Measurements from ENCODE around the gene GINS1. TPM values are rescaled to one million over a fixed set of nuclear protein-coding genes. Genes with fewer than 3 reads are reported as not detected.

Gene GINS1
- total and polyA plus RNA-seq, 2 of the 8 experiments (the other 6 are each of a cell fraction or from before 2014, with no cell fraction given) = 44.7 to 68.4 TPM

DNA sequence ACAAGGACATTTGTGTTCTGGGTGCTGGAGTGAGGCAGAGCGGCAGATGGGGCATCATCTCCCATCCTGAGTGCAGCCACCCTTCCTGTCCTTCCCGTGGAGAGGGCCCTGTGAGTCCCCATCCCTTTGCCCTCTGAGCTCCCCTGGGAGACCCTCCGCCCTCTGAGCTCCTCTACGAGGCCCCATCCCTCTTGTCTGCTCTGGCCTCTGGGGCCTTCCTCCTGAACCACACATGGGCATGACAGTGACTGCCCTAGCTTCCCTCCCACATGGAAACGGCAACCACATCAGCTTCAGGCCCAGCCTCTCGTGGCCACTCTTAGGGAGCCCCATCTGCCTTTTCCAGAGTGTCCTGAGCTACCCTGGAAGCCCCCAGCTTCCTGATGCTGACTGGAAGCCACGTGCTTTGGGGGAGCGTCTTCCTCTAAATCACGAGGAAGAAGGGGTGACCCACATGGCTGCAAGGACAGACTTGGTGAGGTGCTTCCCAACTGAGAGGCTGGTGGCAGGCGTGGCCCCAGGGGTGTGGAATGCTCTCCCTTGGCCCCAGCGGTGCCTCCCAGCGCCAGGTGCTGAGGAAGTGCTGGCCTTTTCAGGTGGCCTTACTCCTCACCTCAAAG lies 52.6 kb downstream of the GINS1 start:
- Histone ChIP-seq H3K27ac (ENCODE audit: low read depth, low read length) (no peak overlapping the region), H3K56ac (replicated peaks; ENCODE audit: insufficient read length, low read depth, low read length) (no peak overlapping the region), H3K36me3 (ENCODE audit: control insufficient read depth in 2 of 4, insufficient read depth in 4 of 4, low read length in 3 of 4) (peaks cover 3 to 16% (median 7%) of the 10 kb centered on the region in 4 experiments; a peak in 6 of 8 replicates), H3K4me3 (ENCODE audit: extremely low read depth in 1 of 4, insufficient read depth in 2 of 4, low read depth in 3 of 4, low read length in 4 of 4) (no peak overlapping the region), H3K79me2 (ENCODE audit: control insufficient read depth in 1 of 2, insufficient read depth in 2 of 2, low read length in 2 of 2) (no peaks in the 10 kb centered on the region), H3K23me2 (ENCODE audit: low read depth, low read length) (no peaks in the 10 kb centered on the region), H4K8ac (ENCODE audit: extremely low read depth, insufficient read depth, low read length) (no peak overlapping the region), H3K9me3 (ENCODE audit: insufficient read depth in 2 of 2, low read depth in 1 of 2, low read length in 1 of 2) (no peaks in the 10 kb centered on the region), H2AK5ac (ENCODE audit: low read depth, low read length) (no peak overlapping the region), H4K20me1 (replicated peaks in 1 of 2; ENCODE audit: control insufficient read depth in 1 of 2, insufficient read depth in 2 of 2, low read length in 2 of 2) (peaks cover 0 to 3% of the 10 kb centered on the region in 2 experiments), H2BK12ac (ENCODE audit: low read depth, low read length) (no peak overlapping the region), H4K91ac (replicated peaks; ENCODE audit: insufficient read length, low read length) (no peak overlapping the region), H3K14ac (ENCODE audit: insufficient read length) (no peak overlapping the region), H3K4me1 (replicated peaks in 1 of 4; ENCODE audit: control insufficient read depth in 3 of 4, insufficient read depth in 4 of 4, low read length in 3 of 4) (no peaks in the 10 kb centered on the region; a peak in 1 of 7 replicates), H4K5ac (ENCODE audit: insufficient read length, low read depth, low read length) (no peak overlapping the region), H2AFZ (ENCODE audit: low read length) (no peak overlapping the region), H2BK15ac (ENCODE audit: low read length) (no peak overlapping the region), H3K9ac (replicated peaks in 1 of 4; ENCODE audit: extremely low read depth in 1 of 4, low read depth in 3 of 4, low read length in 3 of 4) (no peak overlapping the region), H3K79me1 (ENCODE audit: low read depth, low read length) (no peaks in the 10 kb centered on the region), H2BK5ac (ENCODE audit: low read depth, low read length) (no peak overlapping the region), H3K18ac (ENCODE audit: extremely low read depth, low read length) (no peak overlapping the region), H3K23ac (ENCODE audit: insufficient read length) (no peak overlapping the region), H3K4ac (replicated peaks; ENCODE audit: insufficient read length, low read depth, low read length) (no peak overlapping the region), H2BK120ac (replicated peaks; ENCODE audit: low read depth, low read length) (no peak overlapping the region), H3K27me3 (replicated peaks in 1 of 4; ENCODE audit: control insufficient read depth in 3 of 4, extremely low read depth in 1 of 4, insufficient read depth in 3 of 4, low read length in 3 of 4) (no peaks in the 10 kb centered on the region), H3K4me2 (ENCODE audit: insufficient read depth in 1 of 2, low read depth in 2 of 2, low read length in 2 of 2) (no peak overlapping the region), H2BK20ac (ENCODE audit: low read length) (no peak overlapping the region)
- ChIA-PET POLR2A (ENCODE audit: partially characterized antibody) (interaction anchor here (1.2 kb wide), 2 partner anchors 52 to 214 kb away, joined by 3 read pairs; partner anchors contain the start of gene GINS1), CTCF (ENCODE audit: partially characterized antibody) (interaction anchor here (0.6 to 4.4 kb wide), 5 partner anchors 10 to 31 kb away, joined by 3 to 17 read pairs (median 3); no protein-coding TSS in a partner anchor)
- FAIRE-seq (no peak), DNase-seq (ENCODE audit: low read depth in 1 of 2, low spot score in 2 of 2) (no peak)
- 77% methylated on average over 9 of the region's 12 CpGs; no CpG with 5 or more reads in 1 of the 2 experiments for WGBS, 2 experiments (ENCODE audit: extremely low coverage in 1 of 2, insufficient coverage in 1 of 2, insufficient read length in 1 of 2, insufficient replicate concordance in 2 of 2, low coverage in 1 of 2, low lambda C conversion rate in 2 of 2, missing lambda C conversion rate in 1 of 2)
- no peak for TF ChIP-seq NANOG (IDR thresholded peaks at IDR 0.05; ENCODE audit: insufficient read depth, low read depth, low read length, poor library complexity, severe bottlenecking)
- TF ChIP-seq CEBPB (IDR thresholded peaks at IDR 0.05; ENCODE audit: low read depth, low read length) = no peak
- no peak for TF ChIP-seq POU5F1 (IDR thresholded peaks at IDR 0.05; ENCODE audit: low read depth, low read length)
- no peak for TF ChIP-seq CREB1 (IDR thresholded peaks at IDR 0.05)
- no peak for TF ChIP-seq EP300 (IDR thresholded peaks at IDR 0.05; ENCODE audit: borderline replicate concordance in 1 of 2, low read depth in 2 of 2, low read length in 2 of 2)
- TF ChIP-seq GABPA (IDR thresholded peaks at IDR 0.05; ENCODE audit: borderline replicate concordance, insufficient read depth, low read length) = no peak
- TF ChIP-seq CTBP2 (IDR thresholded peaks at IDR 0.05; ENCODE audit: borderline replicate concordance, insufficient read depth, insufficient read length, low read length) = no peak
- TF ChIP-seq CBX8 (IDR thresholded peaks at IDR 0.05; ENCODE audit: borderline replicate concordance, low read depth, low read length) = no peak
- no peak for TF ChIP-seq YY1 (IDR thresholded peaks at IDR 0.05; ENCODE audit: low read depth, low read length)
- TF ChIP-seq ZNF274 (IDR thresholded peaks at IDR 0.05; ENCODE audit: borderline replicate concordance, extremely low read depth, low read length) = no peak
- TF ChIP-seq RAD21 (IDR thresholded peaks at IDR 0.05 in 1 of 2, conservative IDR thresholded peaks at IDR 0.05 in 1 of 2; ENCODE audit: low read depth in 2 of 2, low read length in 2 of 2) = no peak
- TF ChIP-seq SIN3A (conservative IDR thresholded peaks at IDR 0.05 in 1 of 2, IDR thresholded peaks at IDR 0.05 in 1 of 2; ENCODE audit: low read depth in 1 of 2, low read length in 2 of 2) = no peak

Measured in H1 (cell line).